ENCODE measurements around the gene SERPINE1. TPM values are rescaled to one million over a fixed set of nuclear protein-coding genes. Genes with fewer than 3 reads are reported as not detected.
"Not testable (repeated sequence)": the region's sequence is repeated elsewhere in the genome, so short reads cannot be mapped to it uniquely, and the experiment has no call there.

Gene SERPINE1
- not detected for polyA plus RNA-seq

DNA sequence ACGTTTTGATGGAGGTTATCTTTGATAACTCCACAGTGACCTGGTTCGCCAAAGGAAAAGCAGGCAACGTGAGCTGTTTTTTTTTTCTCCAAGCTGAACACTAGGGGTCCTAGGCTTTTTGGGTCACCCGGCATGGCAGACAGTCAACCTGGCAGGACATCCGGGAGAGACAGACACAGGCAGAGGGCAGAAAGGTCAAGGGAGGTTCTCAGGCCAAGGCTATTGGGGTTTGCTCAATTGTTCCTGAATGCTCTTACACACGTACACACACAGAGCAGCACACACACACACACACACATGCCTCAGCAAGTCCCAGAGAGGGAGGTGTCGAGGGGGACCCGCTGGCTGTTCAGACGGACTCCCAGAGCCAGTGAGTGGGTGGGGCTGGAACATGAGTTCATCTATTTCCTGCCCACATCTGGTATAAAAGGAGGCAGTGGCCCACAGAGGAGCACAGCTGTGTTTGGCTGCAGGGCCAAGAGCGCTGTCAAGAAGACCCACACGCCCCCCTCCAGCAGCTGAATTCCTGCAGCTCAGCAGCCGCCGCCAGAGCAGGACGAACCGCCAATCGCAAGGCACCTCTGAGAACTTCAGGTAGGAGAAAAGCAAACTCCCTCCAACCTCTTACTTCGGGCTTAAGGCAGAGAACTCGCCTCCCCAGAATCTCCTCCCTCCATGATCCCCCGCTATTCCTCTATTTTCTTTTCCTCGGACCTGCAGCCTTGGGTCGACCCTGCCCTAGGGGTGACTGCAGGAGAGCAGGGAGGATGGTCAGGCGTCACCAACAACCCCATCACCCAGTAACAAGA lies at the start of gene SERPINE1:
Gene SERPINE1, plus strand, starts transcription at position 454 of the 809 bp plus-strand sequence. CDS start 1,290 bp downstream, outside the sequence.
- no peaks in the 10 kb centered on the region for H3K36me3 Mint-ChIP-seq
- peak within 1 kb of the TSS; percentile 2 to 57 (median 14) for H3K27ac Mint-ChIP-seq
- H3K27me3 Mint-ChIP-seq, result peaks cover 35% of the 10 kb centered on the region
- no peaks in the 10 kb centered on the region for H3K9me3 Mint-ChIP-seq
- H3K4me1 Mint-ChIP-seq, result peaks cover 15 to 20% (median 16%) of the 10 kb centered on the region in 3 donors
- H3K4me3 Mint-ChIP-seq, result peak within 1 kb of the TSS in 2 of 4 donors; percentile 52 to 73

DNA sequence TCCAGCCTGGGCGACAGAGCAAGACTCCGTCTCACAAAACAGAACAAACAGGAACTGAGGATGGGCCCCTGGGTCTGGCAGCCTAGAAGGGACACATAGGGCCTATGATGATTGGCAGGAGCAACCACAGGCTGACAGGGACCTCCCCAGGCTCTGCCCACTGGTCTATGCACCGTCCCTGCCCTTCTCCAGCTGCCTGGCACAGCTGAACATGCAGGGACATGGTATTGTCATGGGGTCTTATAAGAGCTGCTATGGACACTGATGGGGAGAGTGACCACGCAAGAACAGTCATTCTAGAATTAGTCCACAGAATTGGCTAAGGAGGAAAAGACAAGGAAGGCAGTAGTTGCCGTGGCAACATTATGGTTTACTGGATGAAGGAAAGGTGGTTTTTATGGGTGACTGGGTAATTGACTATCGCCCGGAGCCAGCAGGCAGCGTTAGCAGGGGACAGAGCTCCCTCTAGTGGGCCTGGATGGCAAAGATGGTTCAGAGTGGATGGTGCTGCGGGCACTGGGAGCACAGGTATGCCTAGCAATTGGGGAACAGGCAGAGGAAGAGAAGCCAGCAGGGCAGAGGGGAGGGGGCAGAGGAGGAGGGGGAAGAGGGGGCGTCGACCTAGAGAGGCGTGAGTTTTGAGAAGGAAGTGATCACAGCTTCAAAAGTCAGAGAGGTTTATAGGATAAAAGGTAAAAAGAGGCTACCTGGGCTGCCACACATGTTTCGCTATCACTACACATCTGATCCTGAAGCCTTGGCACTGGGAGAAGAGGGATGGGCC lies 49.4 kb upstream of the SERPINE1 start:
- Mint-ChIP-seq H3K4me1 (peaks cover 0 to 7% (median 4%) of the 10 kb centered on the region in 3 donors), H3K27ac (no peak overlapping the region), H3K36me3 (no peaks in the 10 kb centered on the region), H3K27me3 (peaks cover 1% of the 10 kb centered on the region), H3K9me3 (no peaks in the 10 kb centered on the region), H3K4me3 (no peak overlapping the region)

DNA sequence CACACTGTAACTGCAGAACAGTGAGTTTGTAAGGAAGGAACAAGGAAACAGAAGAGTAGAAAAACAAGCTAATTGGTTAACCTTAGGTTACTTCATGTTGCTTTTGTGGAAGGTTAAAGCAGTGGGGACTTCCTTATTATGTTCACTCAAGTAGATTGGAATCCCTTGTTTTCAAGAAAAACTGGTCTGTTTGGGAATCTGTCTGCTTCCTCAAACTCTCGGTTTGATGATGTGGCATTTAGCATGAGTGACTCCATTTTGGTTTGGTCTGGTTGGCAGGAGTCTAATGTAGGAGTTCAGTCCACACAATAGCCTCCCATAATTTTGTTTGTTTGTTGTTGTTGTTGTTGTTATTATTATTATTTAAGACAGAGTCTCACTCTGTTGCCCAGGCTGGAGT lies 45.5 kb upstream of the SERPINE1 start:
- peak overlapping the region in 1 of 4 donors; percentile 62 for H3K4me3 Mint-ChIP-seq
- H3K36me3 Mint-ChIP-seq, result no peaks in the 10 kb centered on the region
- no peaks in the 10 kb centered on the region for H3K27me3 Mint-ChIP-seq
- no peaks in the 10 kb centered on the region for H3K9me3 Mint-ChIP-seq
- no peak overlapping the region for H3K27ac Mint-ChIP-seq
- H3K4me1 Mint-ChIP-seq, result peaks cover 5 to 16% (median 14%) of the 10 kb centered on the region in 3 donors

DNA sequence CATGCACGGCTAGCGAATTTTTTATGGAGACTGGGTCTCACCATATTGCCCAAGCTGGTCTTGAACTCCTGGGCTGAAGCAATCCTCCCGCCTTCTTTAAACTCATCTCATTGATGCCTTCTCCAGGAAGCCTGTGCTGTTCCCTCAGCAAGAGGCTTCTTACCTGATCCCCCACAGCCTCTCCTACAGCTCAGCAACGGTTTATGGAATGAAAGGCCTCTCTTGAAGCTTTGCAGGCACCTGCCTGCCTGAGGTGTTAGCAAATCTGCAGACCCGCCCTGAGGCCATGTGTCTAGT lies 42.1 kb upstream of the SERPINE1 start:
- no peaks in the 10 kb centered on the region for H3K36me3 Mint-ChIP-seq
- peak overlapping the region; percentile 62 to 99 (median 98) for H3K4me3 Mint-ChIP-seq
- H3K27me3 Mint-ChIP-seq, result no peaks in the 10 kb centered on the region
- H3K4me1 Mint-ChIP-seq, result peaks cover 5 to 14% (median 9%) of the 10 kb centered on the region in 3 donors
- H3K9me3 Mint-ChIP-seq, result no peaks in the 10 kb centered on the region
- peak overlapping the region; percentile 21 to 99 (median 97) for H3K27ac Mint-ChIP-seq

DNA sequence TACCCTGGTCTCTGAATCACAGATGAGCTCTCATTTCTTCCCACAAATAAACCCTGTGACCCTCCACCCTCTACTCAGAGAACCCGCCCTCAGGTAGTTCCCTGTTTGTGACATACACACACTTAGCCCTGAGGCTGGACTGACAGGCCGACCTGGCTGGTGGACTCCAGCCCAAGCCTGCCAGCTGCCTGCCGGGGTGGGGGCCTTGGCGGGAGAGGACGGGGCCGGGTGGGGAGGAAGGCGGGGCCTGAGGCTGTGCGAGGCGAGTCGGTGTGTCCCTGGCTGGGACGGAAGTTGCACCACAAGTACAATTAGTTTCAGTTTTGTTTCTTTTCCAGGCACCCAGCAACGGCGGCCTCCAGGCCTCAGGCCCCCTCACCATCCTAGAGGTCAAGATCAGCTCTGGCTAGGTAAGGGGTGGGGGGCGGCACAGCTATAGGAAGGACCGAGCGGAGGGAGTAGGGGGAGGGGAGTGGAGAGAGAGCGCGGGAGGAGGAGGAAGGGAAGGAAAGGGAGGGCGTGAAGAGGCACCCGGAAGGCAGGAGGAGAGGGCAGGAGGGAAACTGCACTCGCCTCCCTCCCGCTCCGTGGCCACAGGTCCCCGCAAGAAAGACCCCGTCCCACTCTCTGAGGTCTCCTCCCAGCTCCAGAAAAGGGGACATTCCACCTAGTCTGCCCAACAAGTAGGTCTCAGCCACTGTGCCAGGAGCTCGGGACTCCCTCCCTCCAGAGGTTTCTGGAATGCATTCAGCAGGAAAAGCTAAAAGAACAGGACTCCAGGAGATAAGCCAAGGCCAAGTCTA lies 41.5 kb upstream of the SERPINE1 start, which contains the start of gene TRIM56:
Gene TRIM56, plus strand, starts transcription at position 320 of the 803 bp plus-strand sequence. CDS start 1,832 bp downstream, outside the sequence.
- no peaks in the 10 kb centered on the region for H3K9me3 Mint-ChIP-seq
- H3K27ac Mint-ChIP-seq, result peak within 1 kb of the TSS; percentile 21 to 99 (median 97)
- peaks cover 5 to 14% (median 9%) of the 10 kb centered on the region in 3 donors for H3K4me1 Mint-ChIP-seq
- H3K36me3 Mint-ChIP-seq, result no peaks in the 10 kb centered on the region
- peak within 1 kb of the TSS; percentile 62 to 99 (median 98) for H3K4me3 Mint-ChIP-seq
- H3K27me3 Mint-ChIP-seq, result no peaks in the 10 kb centered on the region

DNA sequence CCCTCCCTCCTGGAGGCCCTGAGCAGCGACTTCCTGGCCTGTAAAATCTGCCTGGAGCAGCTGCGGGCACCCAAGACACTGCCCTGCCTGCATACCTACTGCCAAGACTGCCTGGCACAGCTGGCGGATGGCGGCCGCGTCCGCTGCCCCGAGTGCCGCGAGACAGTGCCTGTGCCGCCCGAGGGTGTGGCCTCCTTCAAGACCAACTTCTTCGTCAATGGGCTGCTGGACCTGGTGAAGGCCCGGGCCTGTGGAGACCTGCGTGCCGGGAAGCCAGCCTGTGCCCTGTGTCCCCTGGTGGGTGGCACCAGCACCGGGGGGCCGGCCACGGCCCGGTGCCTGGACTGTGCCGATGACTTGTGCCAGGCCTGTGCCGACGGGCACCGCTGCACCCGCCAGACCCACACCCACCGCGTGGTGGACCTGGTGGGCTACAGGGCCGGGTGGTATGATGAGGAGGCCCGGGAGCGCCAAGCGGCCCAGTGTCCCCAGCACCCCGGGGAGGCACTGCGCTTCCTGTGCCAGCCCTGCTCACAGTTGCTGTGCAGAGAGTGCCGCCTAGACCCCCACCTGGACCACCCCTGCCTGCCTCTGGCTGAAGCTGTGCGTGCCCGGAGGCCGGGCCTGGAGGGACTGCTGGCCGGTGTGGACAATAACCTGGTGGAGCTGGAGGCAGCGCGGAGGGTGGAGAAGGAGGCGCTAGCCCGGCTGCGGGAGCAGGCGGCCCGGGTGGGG lies 39.4 kb upstream of the SERPINE1 start:
- H3K4me3 Mint-ChIP-seq, result peak overlapping the region in 1 of 4 donors; percentile 62
- no peaks in the 10 kb centered on the region for H3K27me3 Mint-ChIP-seq
- H3K4me1 Mint-ChIP-seq, result peaks cover 5 to 14% (median 12%) of the 10 kb centered on the region in 3 donors
- H3K27ac Mint-ChIP-seq, result peak overlapping the region in 1 of 3 donors; percentile 76
- no peaks in the 10 kb centered on the region for H3K9me3 Mint-ChIP-seq
- no peaks in the 10 kb centered on the region for H3K36me3 Mint-ChIP-seq

DNA sequence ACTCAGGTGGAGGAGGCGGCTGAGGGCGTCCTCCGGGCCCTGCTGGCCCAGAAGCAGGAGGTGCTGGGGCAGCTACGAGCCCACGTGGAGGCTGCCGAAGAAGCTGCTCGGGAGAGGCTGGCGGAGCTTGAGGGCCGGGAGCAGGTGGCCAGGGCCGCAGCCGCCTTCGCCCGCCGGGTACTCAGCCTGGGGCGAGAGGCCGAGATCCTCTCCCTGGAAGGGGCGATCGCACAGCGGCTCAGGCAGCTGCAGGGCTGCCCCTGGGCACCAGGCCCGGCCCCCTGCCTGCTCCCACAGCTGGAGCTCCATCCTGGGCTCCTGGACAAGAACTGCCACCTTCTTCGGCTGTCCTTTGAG lies 38.9 kb upstream of the SERPINE1 start:
- Mint-ChIP-seq H3K9me3 (no peaks in the 10 kb centered on the region), H3K27me3 (no peaks in the 10 kb centered on the region), H3K27ac (no peak overlapping the region), H3K4me1 (peaks cover 5 to 14% (median 14%) of the 10 kb centered on the region in 3 donors), H3K4me3 (no peak overlapping the region), H3K36me3 (no peaks in the 10 kb centered on the region)

DNA sequence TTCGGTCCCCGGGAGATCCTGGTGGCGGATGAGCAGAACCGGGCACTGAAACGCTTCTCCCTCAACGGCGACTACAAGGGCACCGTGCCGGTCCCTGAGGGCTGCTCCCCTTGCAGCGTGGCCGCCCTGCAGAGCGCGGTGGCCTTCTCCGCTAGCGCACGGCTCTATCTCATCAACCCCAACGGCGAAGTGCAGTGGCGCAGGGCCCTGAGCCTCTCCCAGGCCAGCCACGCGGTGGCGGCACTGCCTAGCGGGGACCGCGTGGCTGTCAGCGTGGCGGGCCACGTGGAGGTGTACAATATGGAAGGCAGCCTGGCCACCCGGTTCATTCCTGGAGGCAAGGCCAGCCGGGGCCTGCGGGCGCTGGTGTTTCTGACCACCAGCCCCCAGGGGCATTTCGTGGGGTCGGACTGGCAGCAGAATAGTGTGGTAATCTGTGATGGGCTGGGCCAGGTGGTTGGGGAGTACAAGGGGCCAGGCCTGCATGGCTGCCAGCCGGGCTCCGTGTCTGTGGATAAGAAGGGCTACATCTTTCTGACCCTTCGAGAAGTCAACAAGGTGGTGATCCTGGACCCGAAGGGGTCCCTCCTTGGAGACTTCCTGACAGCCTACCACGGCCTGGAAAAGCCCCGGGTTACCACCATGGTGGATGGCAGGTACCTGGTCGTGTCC lies 37.9 kb upstream of the SERPINE1 start:
- peak overlapping the region in 1 of 3 donors; percentile 31 for H3K27ac Mint-ChIP-seq
- no peaks in the 10 kb centered on the region for H3K27me3 Mint-ChIP-seq
- peaks cover 8 to 15% (median 14%) of the 10 kb centered on the region in 3 donors for H3K4me1 Mint-ChIP-seq
- no peaks in the 10 kb centered on the region for H3K9me3 Mint-ChIP-seq
- H3K4me3 Mint-ChIP-seq, result peak overlapping the region in 2 of 4 donors; percentile 32 to 51
- peaks cover under 1% of the 10 kb centered on the region for H3K36me3 Mint-ChIP-seq

DNA sequence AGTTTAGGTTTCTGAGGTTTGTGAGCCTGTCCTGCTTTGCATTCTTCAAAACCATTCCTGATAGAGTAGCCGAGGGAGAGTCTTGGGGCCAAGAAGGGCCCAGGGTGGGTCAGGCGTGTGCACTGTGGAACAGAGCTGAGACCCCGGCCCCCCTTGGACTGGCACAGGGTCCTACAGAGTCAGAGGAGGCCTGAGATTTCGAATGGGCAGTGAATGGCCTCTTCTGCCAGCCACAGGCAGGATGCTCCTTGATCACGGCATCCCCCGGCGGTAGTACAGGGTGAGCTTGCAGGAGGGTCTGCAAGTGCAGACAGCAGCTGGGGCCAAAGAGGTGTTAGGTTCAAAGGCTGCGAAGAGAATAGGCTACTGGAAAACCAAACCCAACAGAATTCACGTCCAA lies 37.0 kb upstream of the SERPINE1 start:
- H3K9me3 Mint-ChIP-seq, result no peaks in the 10 kb centered on the region
- H3K4me1 Mint-ChIP-seq, result peaks cover 8 to 13% (median 10%) of the 10 kb centered on the region in 3 donors
- no peak overlapping the region for H3K27ac Mint-ChIP-seq
- H3K27me3 Mint-ChIP-seq, result no peaks in the 10 kb centered on the region
- H3K4me3 Mint-ChIP-seq, result peak overlapping the region in 1 of 4 donors; percentile 32
- peaks cover 4% of the 10 kb centered on the region for H3K36me3 Mint-ChIP-seq

DNA sequence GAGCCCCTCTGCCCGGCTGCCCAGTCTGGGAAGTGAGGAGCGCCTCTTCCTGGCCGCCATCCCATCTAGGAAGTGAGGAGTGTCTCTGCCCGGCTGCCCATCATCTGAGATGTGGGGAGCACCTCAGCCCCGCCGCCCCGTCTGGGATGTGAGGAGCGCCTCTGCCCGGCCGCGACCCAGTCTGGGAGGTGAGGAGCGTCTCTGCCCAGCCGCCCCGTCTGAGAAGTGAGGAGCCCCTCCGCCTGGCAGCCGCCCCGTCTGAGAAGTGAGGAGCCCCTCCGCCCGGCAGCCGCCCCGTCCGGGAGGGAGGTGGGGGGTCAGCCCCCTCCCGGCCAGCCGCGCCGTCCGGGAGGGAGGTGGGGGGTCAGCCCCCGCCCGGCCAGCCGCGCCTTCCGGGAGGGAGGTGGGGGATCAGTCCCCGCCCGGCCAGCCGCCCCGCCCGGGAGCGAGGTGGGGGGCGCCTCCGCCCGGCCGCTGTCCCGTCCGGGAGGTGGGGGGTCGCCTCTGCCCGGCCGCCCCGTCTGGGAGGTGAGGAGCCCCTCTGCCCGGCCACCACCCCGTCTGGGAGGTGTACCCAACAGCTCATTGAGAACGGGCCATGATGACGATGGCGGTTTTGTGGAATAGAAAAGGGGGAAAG lies 34.5 kb upstream of the SERPINE1 start:
- H3K4me1 Mint-ChIP-seq, result peaks cover 7 to 12% (median 10%) of the 10 kb centered on the region in 3 donors
- H3K27me3 Mint-ChIP-seq, H3K36me3 Mint-ChIP-seq, H3K27ac Mint-ChIP-seq, H3K9me3 Mint-ChIP-seq, H3K4me3 Mint-ChIP-seq: not testable (repeated sequence)

DNA sequence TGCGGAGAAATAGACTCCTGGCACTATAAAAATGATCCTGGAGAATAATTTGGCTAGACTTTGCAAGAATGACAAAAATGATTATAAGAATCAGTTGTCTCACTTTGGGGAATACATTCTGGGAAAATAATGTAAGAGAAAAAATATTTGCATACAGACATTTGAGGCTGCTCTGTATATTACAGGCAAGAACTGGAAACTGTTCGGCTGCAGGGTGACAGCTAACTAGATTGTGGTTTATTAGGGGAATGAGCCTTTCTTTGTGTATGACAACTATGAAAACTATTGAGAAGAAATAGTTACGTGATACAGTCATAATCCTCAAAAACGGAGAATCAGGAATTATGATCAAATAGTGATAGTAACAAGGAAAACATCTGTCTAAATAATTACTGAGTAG lies 33.0 kb upstream of the SERPINE1 start:
- Mint-ChIP-seq H3K27ac (peak overlapping the region in 1 of 3 donors; percentile 39), H3K27me3 (no peaks in the 10 kb centered on the region), H3K4me1 (peaks cover 7 to 12% (median 10%) of the 10 kb centered on the region in 3 donors), H3K4me3 (no peak overlapping the region), H3K9me3 (no peaks in the 10 kb centered on the region), H3K36me3 (peaks cover 4% of the 10 kb centered on the region)

DNA sequence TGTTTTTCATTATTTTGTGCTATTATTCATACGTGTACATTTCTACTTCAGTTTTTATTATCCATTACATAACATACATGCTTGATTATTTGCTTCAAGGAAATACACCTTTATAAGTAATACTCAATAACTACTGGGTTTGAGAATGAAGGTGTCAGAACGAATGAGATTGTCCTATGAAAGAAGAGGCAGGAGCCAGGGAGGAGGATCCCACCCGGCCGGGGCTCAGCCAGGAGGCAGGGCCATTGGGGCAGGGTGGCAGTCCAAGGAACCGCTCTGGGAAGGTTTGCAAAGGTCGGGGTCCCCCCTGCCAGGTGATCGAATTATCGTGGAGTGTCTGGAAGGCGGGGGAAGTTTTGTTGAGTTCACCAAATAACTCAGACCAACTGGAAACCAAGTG lies 32.5 kb upstream of the SERPINE1 start:
- Mint-ChIP-seq H3K4me1 (peaks cover 7 to 12% (median 10%) of the 10 kb centered on the region in 3 donors), H3K36me3 (peaks cover 4% of the 10 kb centered on the region), H3K27me3 (peaks cover 3% of the 10 kb centered on the region), H3K9me3 (no peaks in the 10 kb centered on the region), H3K4me3 (no peak overlapping the region), H3K27ac (no peak overlapping the region)

DNA sequence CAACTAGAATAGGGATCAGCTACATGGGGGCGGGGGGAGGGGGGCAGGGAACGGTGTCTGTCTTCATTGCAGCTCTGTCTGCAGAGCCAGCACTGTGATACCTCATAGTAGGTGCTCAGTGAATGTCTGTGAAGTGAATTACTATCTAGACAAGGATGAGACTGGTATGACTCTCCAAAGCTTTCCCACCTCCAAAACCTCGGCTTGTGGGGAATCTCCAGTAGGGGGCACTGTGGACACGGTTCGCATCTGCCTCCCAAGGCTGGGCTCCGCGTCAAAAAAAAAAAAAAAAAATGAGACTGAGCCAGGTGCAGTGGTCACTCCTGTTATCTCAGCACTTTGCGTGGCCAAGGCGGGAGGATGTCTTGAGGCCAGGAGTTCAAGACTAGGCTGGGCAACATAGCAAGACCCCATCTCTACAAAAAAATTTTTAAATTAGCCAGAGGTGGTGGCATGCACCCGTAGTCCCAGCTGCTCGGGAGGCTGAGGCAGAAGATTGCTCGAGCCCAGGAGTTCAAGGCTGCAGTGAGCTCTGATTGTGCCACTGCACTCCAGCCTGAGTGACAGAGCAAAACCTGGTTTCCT lies 32.0 kb upstream of the SERPINE1 start:
- Mint-ChIP-seq H3K27me3 (peaks cover 7% of the 10 kb centered on the region), H3K27ac (no peak overlapping the region), H3K4me3 (no peak overlapping the region), H3K9me3 (no peaks in the 10 kb centered on the region), H3K4me1 (peaks cover 4 to 12% (median 10%) of the 10 kb centered on the region in 3 donors), H3K36me3 (peaks cover 4% of the 10 kb centered on the region)

Measured in IgD-negative memory B cell (primary cell).